ENCODE measurements around the gene KIAA0825.

KIAA0825 gene

DNA sequence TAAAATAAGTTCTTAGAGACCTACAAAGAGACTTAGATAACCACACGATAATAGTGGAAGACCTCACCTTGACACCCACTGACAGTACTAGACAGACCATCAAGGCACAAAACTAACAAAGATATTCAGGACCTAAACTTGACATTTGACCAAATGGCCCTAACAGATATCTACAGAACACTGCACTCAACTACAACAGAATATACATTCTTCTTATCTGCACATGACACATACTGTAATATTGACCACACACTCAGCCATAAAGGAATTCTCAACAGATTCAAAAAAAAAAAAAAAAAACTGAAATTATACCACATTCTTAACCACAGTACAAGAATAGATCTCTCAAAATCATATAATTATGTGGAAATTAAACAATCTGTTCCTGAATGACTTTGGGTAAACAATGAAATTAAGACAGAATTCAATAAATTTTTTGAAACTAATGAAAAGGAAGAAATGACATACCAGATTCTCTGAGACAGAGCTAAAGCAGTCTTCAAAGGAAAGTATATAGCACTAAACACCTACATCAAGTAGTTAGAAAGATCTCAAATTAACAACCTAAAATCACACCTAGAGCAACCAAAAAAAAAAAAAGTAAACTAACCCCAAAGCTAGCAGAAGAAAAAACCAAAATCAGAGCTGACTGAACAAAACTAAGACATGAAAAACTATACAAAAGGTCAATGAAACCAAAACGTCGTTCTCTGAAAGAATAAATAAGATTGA is 514.7 kb downstream of the KIAA0825 start:
- no peak for DNase-seq (ENCODE audit: low read depth in 2 of 3, low spot score in 1 of 3)
